ENCODE measurements around the gene GPS1. TPM values are rescaled to one million over a fixed set of nuclear protein-coding genes. Genes with fewer than 3 reads are reported as not detected.
A peak's percentile ranks its signal among the peaks of the same experiment; 100 is the strongest.

GPS1 gene
- total and polyA plus RNA-seq, 2 experiments from 2014 or later = 101 to 160 TPM

- Histone ChIP-seq H3K27ac (no peak overlapping the region), H3K79me2 (peaks cover 17% of the 10 kb centered on the region), H3K9me2 (replicated peaks; ENCODE audit: insufficient read depth) (no peaks in the 10 kb centered on the region), H3K4me3 (no peak overlapping the region), H3K4me2 (no peak overlapping the region), H3K27me3 (no peaks in the 10 kb centered on the region), H2AFZ (no peak overlapping the region), H3K9me3 (ENCODE audit: low read depth) (no peaks in the 10 kb centered on the region), H3K36me3 (replicated peaks; ENCODE audit: insufficient read depth, low read depth) (no peaks in the 10 kb centered on the region), H3K4me1 (ENCODE audit: insufficient read depth) (peaks cover 12% of the 10 kb centered on the region), H4K20me1 (ENCODE audit: insufficient read depth, poor library complexity, severe bottlenecking) (no peaks in the 10 kb centered on the region)
- 95% methylated on average over 9 of the region's 9 CpGs for WGBS (ENCODE audit: low lambda C conversion rate, missing lambda C conversion rate)
- DNase-seq (ENCODE audit: low spot score) = no peak
- TF ChIP-seq EZH2phosphoT487 (IDR thresholded peaks at IDR 0.05; ENCODE audit: low read depth, severe bottlenecking, unreplicated experiment) (no peak), CTCF (IDR thresholded peaks at IDR 0.05; ENCODE audit: poor library complexity) (no peak), EZH2 (IDR thresholded peaks at IDR 0.05; ENCODE audit: borderline replicate concordance) (no peak)
These were observed 11.3 kb downstream of the GPS1 start for GRCh38 chr17:82062984-82063368.

GRCh38 chr17:82063424-82064415 lies 12.0 kb downstream of the GPS1 start:
- no peaks in the 10 kb centered on the region for H4K20me1 ChIP-seq (ENCODE audit: insufficient read depth, poor library complexity, severe bottlenecking)
- no peak for TF ChIP-seq EZH2phosphoT487 (IDR thresholded peaks at IDR 0.05; ENCODE audit: low read depth, severe bottlenecking, unreplicated experiment)
- no peak for TF ChIP-seq CTCF (IDR thresholded peaks at IDR 0.05; ENCODE audit: poor library complexity)
- TF ChIP-seq EZH2 (IDR thresholded peaks at IDR 0.05; ENCODE audit: borderline replicate concordance) = no peak
- H3K27me3 ChIP-seq = no peaks in the 10 kb centered on the region
- no peaks in the 10 kb centered on the region for H3K9me3 ChIP-seq (ENCODE audit: low read depth)
- H3K4me2 ChIP-seq = peak overlapping the region; percentile 97
- peaks cover 12% of the 10 kb centered on the region for H3K4me1 ChIP-seq (ENCODE audit: insufficient read depth)
- no peak overlapping the region for H2AFZ ChIP-seq
- no peak overlapping the region for H3K4me3 ChIP-seq
- no peaks in the 10 kb centered on the region for H3K36me3 ChIP-seq (replicated peaks; ENCODE audit: insufficient read depth, low read depth)
- DNase-seq (ENCODE audit: low spot score) = no peak
- no peaks in the 10 kb centered on the region for H3K9me2 ChIP-seq (replicated peaks; ENCODE audit: insufficient read depth)
- peaks cover 17% of the 10 kb centered on the region for H3K79me2 ChIP-seq
- no peak overlapping the region for H3K27ac ChIP-seq
- WGBS (ENCODE audit: low lambda C conversion rate, missing lambda C conversion rate) = 90% methylated on average over 20 of the region's 20 CpGs

- H3K4me3 ChIP-seq = peak overlapping the region; percentile 83
- WGBS (ENCODE audit: low lambda C conversion rate, missing lambda C conversion rate) = 66% methylated on average over 34 of the region's 36 CpGs
- DNase-seq (ENCODE audit: low spot score) = no peak
- no peaks in the 10 kb centered on the region for H4K20me1 ChIP-seq (ENCODE audit: insufficient read depth, poor library complexity, severe bottlenecking)
- peaks cover 17% of the 10 kb centered on the region for H3K79me2 ChIP-seq
- H3K4me1 ChIP-seq (ENCODE audit: insufficient read depth) = peaks cover 12% of the 10 kb centered on the region
- TF ChIP-seq CTCF (IDR thresholded peaks at IDR 0.05; ENCODE audit: poor library complexity) (no peak), EZH2phosphoT487 (IDR thresholded peaks at IDR 0.05; ENCODE audit: low read depth, severe bottlenecking, unreplicated experiment) (no peak), EZH2 (IDR thresholded peaks at IDR 0.05; ENCODE audit: borderline replicate concordance) (no peak)
- H3K9me3 ChIP-seq (ENCODE audit: low read depth) = no peaks in the 10 kb centered on the region
- H2AFZ ChIP-seq = peak overlapping the region; percentile 49
- H3K27me3 ChIP-seq = no peaks in the 10 kb centered on the region
- no peak overlapping the region for H3K27ac ChIP-seq
- H3K4me2 ChIP-seq = peak overlapping the region; percentile 97
- no peaks in the 10 kb centered on the region for H3K9me2 ChIP-seq (replicated peaks; ENCODE audit: insufficient read depth)
- H3K36me3 ChIP-seq (replicated peaks; ENCODE audit: insufficient read depth, low read depth) = no peaks in the 10 kb centered on the region
These were observed 12.9 kb downstream of the GPS1 start for GRCh38 chr17:82064433-82065192.
